CD4-positive, alpha-beta T cell treated with Interleukin-6 at 100 ng/mL for 8 hours (primary cell): ENCODE data around the gene DTNB.
"Not testable (repeated sequence)": the region's sequence is repeated elsewhere in the genome, so short reads cannot be mapped to it uniquely, and the experiment has no call there.

Source experiments
- DNase-seq: peaks from one replicate; pipeline ENCODE4 v3.0.0-alpha.2; 2020; ENCODE audit warnings: mixed read lengths, low spot score

DTNB gene

GRCh38 chr2:25589676-25590205 lies 83.6 kb downstream of the DTNB start:
- no peak for DNase-seq

- no peak for DNase-seq
Observed at GRCh38 chr2:25588576-25588975, 84.8 kb downstream of the DTNB start.

GRCh38 chr2:25587361-25587760 lies 86.0 kb downstream of the DTNB start:
- DNase-seq, result no peak

GRCh38 chr2:25586726-25587144 lies 86.6 kb downstream of the DTNB start:
- no peak for DNase-seq

- no peak for DNase-seq
Observed at GRCh38 chr2:25585189-25585588, 88.2 kb downstream of the DTNB start.

GRCh38 chr2:25582077-25582830 lies 91.1 kb downstream of the DTNB start:
- DNase-seq, result no peak

GRCh38 chr2:25576596-25576995 lies 96.8 kb downstream of the DTNB start:
- DNase-seq, result no peak

- DNase-seq, result no peak
Observed at GRCh38 chr2:25572638-25573037, 100.7 kb downstream of the DTNB start.

- no peak for DNase-seq
Observed at GRCh38 chr2:25570161-25570845, 103.1 kb downstream of the DTNB start.

GRCh38 chr2:25567406-25567805 lies 106.0 kb downstream of the DTNB start:
- DNase-seq, result no peak

GRCh38 chr2:25566694-25567093 lies 106.7 kb downstream of the DTNB start:
- DNase-seq, result no peak

GRCh38 chr2:25566094-25566493 lies 107.3 kb downstream of the DTNB start:
- no peak for DNase-seq

GRCh38 chr2:25561136-25561850 lies 112.1 kb downstream of the DTNB start:
- no peak for DNase-seq

- DNase-seq, result no peak
Observed at GRCh38 chr2:25559148-25559547, 114.2 kb downstream of the DTNB start.

- peak; percentile 33 for DNase-seq
Observed at GRCh38 chr2:25558262-25558661, 115.1 kb downstream of the DTNB start.

- DNase-seq, result no peak
Observed at GRCh38 chr2:25557179-25558036, 116.0 kb downstream of the DTNB start.

GRCh38 chr2:25552318-25552717 lies 121.1 kb downstream of the DTNB start:
- no peak for DNase-seq

- DNase-seq, result no peak
Observed at GRCh38 chr2:25551316-25551715, 122.1 kb downstream of the DTNB start.

GRCh38 chr2:25549571-25549970 lies 123.8 kb downstream of the DTNB start:
- not testable (repeated sequence) for DNase-seq

GRCh38 chr2:25548601-25549000 lies 124.8 kb downstream of the DTNB start:
- DNase-seq, result no peak

GRCh38 chr2:25546852-25547251 lies 126.5 kb downstream of the DTNB start:
- DNase-seq, result no peak

- DNase-seq, result no peak
Observed at GRCh38 chr2:25545899-25546298, 127.5 kb downstream of the DTNB start.
